Lung (tissue), 12 donors: ENCODE data around the gene MBD2. TPM values are rescaled to one million over a fixed set of nuclear protein-coding genes. Genes with fewer than 3 reads are reported as not detected.
A peak's percentile ranks its signal among the peaks of the same experiment; 100 is the strongest.

Experiments
- ATAC-seq: fragments of 200-7000 bp; cut with Tn5 transposase; one replicate; pipeline ENCODE4 v1.9.1; 2020; ENCODE audit warnings: moderate number of reproducible peaks; ENCODE audit not compliant: insufficient read depth, low FRiP score
- DNase-seq, 3 donors: peaks; one replicate each; pipeline ENCODE4 v3.0.0-alpha.2; 2013 to 2017
- H3K27ac ChIP-seq, 2 donors: one replicate each; pipeline ENCODE4 v1.5.1; 2013; ENCODE audit warnings: mild to moderate bottlenecking in 2 of 2, moderate library complexity in 2 of 2, control low read depth in 1 of 2, inconsistent platforms in 1 of 2, low read depth in 1 of 2, low read length in 1 of 2
- H3K27me3 ChIP-seq, 3 donors: one replicate each; pipeline ENCODE4 v1.5.1; 2013; ENCODE audit warnings: low read length in 2 of 3; ENCODE audit not compliant: control insufficient read depth in 3 of 3, insufficient read depth in 3 of 3
- H3K36me3 ChIP-seq, 4 donors: one replicate each; pipeline ENCODE4 v1.5.1; 2013; ENCODE audit warnings: low read length in 4 of 4, mild to moderate bottlenecking in 1 of 4, moderate library complexity in 1 of 4; ENCODE audit not compliant: control insufficient read depth in 4 of 4, insufficient read depth in 4 of 4
- H3K4me1 ChIP-seq, 5 donors: one replicate each; pipeline ENCODE4 v1.5.1; 2013; ENCODE audit warnings: low read length in 5 of 5, mild to moderate bottlenecking in 2 of 5, moderate library complexity in 1 of 5; ENCODE audit not compliant: control insufficient read depth in 5 of 5, insufficient read depth in 5 of 5
- H3K4me3 ChIP-seq: one replicate; pipeline ENCODE4 v1.5.1; 2013; ENCODE audit warnings: mild to moderate bottlenecking, control low read depth, moderate library complexity
- H3K9ac ChIP-seq, 2 donors: one replicate each; pipeline ENCODE4 v1.5.1; 2013; ENCODE audit warnings: low read length in 2 of 2, control low read depth in 1 of 2; ENCODE audit not compliant: insufficient read depth in 1 of 2
- H3K9me3 ChIP-seq, 4 donors: one replicate each; pipeline ENCODE4 v1.5.1; 2013; ENCODE audit warnings: low read length in 3 of 4, mild to moderate bottlenecking in 1 of 4, moderate library complexity in 1 of 4; ENCODE audit not compliant: control insufficient read depth in 4 of 4, insufficient read depth in 3 of 4
- WGBS, 2 donors: extraction: QIAGEN DNeasy Blood & Tissue Kit; methylation state at CpG; one replicate each; pipeline ENCODE4 v1.1.7; 2013; 5-methylcytosine and 5-hydroxymethylcytosine counted together
- polyA plus RNA-seq, 2 donors: library from polyadenylated mRNA; stranded (reverse); fragments of 200-250 nt; gene quantifications; one replicate each; pipeline ENCODE4 v1.2.1, GENCODE V29; 2013
- total RNA-seq, 2 donors: library from RNA; depleted of rRNA in 1 of 2; stranded (reverse); fragments of >200 nt in 1 of 2; gene quantifications; one replicate each; pipeline ENCODE4 v1.2.1, GENCODE V29; 2014 to 2021
- TF ChIP-seq, protein P1 (sequence below): IDR thresholded peaks from 2 replicates; pipeline ENCODE4 v1.5.1; 2012; ENCODE audit warnings: mild to moderate bottlenecking; ENCODE audit errors: control extremely low read depth, extremely low read depth
- donor health status: control.
- donor health status: control.
- donor health status: Bipolar disorder and iron deficiency.
- donor health status: healthy.
- donor health status: DM: yes; HTN: yes; CAD: no.

The MBD2 gene
- total and polyA plus RNA-seq, 4 donors = 29.5 to 91.0 (median 36.1) TPM

DNA sequence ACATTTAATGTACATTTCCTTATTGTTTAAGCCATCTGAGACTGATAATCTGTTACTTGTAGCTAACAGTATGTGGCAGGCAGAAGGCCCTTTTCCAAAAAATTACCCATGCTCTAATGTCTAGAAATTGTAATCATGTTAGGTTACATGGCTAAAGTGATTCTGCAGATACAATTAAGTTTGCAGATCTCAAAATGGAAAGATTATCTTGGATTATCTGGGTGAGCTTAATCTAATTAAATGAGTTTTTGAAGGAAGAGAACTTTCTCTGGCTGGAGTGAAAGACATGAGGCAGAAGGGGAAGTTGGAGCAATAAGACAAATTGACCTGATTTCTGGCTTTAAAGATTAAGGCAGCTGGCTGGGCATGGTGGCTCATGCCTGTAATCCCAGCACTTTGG, 76.3 kb downstream of the MBD2 start:
- H3K27me3 ChIP-seq = no peaks in the 10 kb centered on the region
- peaks cover 3 to 7% (median 5%) of the 10 kb centered on the region in 4 donors for H3K36me3 ChIP-seq
- peaks cover 0 to 8% (median 0%) of the 10 kb centered on the region in 5 donors for H3K4me1 ChIP-seq
- no peak overlapping the region for H3K4me3 ChIP-seq
- no peak overlapping the region for H3K9ac ChIP-seq
- ATAC-seq (no peak), DNase-seq (no peak)
- H3K27ac ChIP-seq = peak overlapping the region in 1 of 2 donors; percentile 33
- H3K9me3 ChIP-seq = peaks cover 0 to 1% (median 0%) of the 10 kb centered on the region in 4 donors
- TF ChIP-seq, protein P1, sequence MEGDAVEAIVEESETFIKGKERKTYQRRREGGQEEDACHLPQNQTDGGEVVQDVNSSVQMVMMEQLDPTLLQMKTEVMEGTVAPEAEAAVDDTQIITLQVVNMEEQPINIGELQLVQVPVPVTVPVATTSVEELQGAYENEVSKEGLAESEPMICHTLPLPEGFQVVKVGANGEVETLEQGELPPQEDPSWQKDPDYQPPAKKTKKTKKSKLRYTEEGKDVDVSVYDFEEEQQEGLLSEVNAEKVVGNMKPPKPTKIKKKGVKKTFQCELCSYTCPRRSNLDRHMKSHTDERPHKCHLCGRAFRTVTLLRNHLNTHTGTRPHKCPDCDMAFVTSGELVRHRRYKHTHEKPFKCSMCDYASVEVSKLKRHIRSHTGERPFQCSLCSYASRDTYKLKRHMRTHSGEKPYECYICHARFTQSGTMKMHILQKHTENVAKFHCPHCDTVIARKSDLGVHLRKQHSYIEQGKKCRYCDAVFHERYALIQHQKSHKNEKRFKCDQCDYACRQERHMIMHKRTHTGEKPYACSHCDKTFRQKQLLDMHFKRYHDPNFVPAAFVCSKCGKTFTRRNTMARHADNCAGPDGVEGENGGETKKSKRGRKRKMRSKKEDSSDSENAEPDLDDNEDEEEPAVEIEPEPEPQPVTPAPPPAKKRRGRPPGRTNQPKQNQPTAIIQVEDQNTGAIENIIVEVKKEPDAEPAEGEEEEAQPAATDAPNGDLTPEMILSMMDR = no peak

DNA sequence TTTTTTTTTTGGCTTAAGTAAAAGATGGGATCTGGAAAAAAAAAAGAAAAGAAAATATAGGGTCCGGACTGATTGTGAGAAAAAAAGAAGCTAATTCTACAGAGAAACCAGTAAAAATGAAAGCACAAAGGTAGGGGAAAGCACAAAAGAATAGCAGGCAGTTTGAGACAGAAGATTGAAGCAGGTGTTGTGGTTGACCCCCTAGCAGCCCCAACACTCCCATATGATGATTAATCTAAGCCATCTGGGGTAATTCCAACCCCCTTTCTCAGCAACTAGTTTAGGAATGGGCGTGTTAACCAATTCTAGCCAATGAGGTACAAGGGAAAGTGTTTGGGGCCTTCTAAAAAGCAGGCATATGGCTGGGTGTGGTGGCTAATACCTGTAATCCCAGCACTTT, 77.0 kb downstream of the MBD2 start:
- H3K9ac ChIP-seq = no peak overlapping the region
- 87 to 97% methylated on average over 2 of the region's 2 CpGs for WGBS, 2 donors
- TF ChIP-seq, protein P1 = no peak
- H3K27me3 ChIP-seq = no peaks in the 10 kb centered on the region
- DNase-seq (no peak), ATAC-seq (no peak)
- no peak overlapping the region for H3K27ac ChIP-seq
- peaks cover 0 to 8% (median 0%) of the 10 kb centered on the region in 5 donors for H3K4me1 ChIP-seq
- no peak overlapping the region for H3K4me3 ChIP-seq
- H3K36me3 ChIP-seq = peaks cover 0 to 4% (median 2%) of the 10 kb centered on the region in 4 donors
- H3K9me3 ChIP-seq = peaks cover 0 to 1% (median 0%) of the 10 kb centered on the region in 4 donors

DNA sequence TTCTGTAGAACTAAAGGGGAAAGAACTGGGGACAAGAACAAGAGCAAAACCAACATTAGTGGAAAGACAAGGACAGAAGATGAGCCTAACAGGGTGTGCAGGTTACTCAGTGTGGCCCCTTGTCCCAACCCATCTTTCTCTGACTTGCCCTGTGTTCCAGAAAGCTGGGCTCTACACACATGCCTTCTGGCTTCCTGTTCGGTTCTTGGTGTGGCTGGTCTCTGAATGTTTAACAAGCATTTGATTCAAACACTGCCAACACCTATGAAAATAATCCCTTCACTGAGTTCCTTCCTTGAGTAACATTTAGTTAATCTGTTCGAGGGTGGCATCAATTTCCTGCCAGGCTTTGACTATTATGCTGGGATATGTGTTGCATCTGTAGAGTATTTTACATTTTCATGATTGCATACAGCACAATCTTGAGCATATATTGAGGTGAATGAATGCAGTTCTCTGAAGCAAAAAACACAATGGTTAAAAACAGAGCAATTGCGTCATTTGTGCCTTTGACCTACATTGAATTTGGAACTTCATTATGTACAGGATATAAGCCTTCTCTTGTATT, 83.3 kb downstream of the MBD2 start:
- Histone ChIP-seq H3K36me3 (peaks cover 0 to 1% (median 0%) of the 10 kb centered on the region in 4 donors), H3K9ac (no peak overlapping the region), H3K9me3 (peaks cover 0 to 7% (median 0%) of the 10 kb centered on the region in 4 donors), H3K4me3 (no peak overlapping the region), H3K27me3 (no peaks in the 10 kb centered on the region), H3K27ac (no peak overlapping the region), H3K4me1 (no peaks in the 10 kb centered on the region)
- ATAC-seq = no peak
- 90 to 94% methylated on average over 3 of the region's 3 CpGs for WGBS, 2 donors
- TF ChIP-seq, protein P1 = no peak
- DNase-seq = no peak

DNA sequence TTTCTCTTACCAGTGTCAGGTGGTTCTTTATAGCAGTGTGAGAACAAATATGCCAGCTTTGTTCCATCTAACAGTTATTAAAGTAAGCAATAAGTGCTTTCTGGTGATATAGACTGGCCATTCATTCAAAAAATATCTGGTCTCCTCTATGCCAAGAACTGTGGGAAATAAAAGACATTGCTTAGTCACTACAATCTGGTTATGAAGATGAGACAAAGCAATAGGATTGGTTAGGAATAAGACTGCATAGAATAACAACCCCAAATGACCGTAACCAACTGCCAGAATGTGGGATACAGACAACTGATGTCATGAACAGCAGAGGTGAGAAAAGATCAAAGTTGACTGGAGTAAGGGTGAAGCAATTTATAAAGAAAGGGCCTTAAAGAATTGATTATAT, 83.8 kb downstream of the MBD2 start:
- Histone ChIP-seq H3K9me3 (peaks cover 0 to 7% (median 0%) of the 10 kb centered on the region in 4 donors), H3K4me1 (no peaks in the 10 kb centered on the region), H3K4me3 (no peak overlapping the region), H3K36me3 (peaks cover 0 to 1% (median 0%) of the 10 kb centered on the region in 4 donors), H3K9ac (no peak overlapping the region), H3K27ac (no peak overlapping the region), H3K27me3 (no peaks in the 10 kb centered on the region)
- ATAC-seq (no peak), DNase-seq (no peak)
- TF ChIP-seq, protein P1 = no peak
- 97 to 99% methylated on average over 1 of the region's 1 CpG for WGBS, 2 donors
